ENCODE data around the gene GSS.

GRCh38 chr20:34997774-34998173 is 42.2 kb upstream of the GSS start:
- no peak for TF ChIP-seq GABPA (IDR thresholded peaks at IDR 0.05; ENCODE audit: low read depth)
- TF ChIP-seq, protein P1, sequence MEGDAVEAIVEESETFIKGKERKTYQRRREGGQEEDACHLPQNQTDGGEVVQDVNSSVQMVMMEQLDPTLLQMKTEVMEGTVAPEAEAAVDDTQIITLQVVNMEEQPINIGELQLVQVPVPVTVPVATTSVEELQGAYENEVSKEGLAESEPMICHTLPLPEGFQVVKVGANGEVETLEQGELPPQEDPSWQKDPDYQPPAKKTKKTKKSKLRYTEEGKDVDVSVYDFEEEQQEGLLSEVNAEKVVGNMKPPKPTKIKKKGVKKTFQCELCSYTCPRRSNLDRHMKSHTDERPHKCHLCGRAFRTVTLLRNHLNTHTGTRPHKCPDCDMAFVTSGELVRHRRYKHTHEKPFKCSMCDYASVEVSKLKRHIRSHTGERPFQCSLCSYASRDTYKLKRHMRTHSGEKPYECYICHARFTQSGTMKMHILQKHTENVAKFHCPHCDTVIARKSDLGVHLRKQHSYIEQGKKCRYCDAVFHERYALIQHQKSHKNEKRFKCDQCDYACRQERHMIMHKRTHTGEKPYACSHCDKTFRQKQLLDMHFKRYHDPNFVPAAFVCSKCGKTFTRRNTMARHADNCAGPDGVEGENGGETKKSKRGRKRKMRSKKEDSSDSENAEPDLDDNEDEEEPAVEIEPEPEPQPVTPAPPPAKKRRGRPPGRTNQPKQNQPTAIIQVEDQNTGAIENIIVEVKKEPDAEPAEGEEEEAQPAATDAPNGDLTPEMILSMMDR (IDR thresholded peaks at IDR 0.05; ENCODE audit: insufficient read depth, low read length): no peak
- TF ChIP-seq, protein P2, sequence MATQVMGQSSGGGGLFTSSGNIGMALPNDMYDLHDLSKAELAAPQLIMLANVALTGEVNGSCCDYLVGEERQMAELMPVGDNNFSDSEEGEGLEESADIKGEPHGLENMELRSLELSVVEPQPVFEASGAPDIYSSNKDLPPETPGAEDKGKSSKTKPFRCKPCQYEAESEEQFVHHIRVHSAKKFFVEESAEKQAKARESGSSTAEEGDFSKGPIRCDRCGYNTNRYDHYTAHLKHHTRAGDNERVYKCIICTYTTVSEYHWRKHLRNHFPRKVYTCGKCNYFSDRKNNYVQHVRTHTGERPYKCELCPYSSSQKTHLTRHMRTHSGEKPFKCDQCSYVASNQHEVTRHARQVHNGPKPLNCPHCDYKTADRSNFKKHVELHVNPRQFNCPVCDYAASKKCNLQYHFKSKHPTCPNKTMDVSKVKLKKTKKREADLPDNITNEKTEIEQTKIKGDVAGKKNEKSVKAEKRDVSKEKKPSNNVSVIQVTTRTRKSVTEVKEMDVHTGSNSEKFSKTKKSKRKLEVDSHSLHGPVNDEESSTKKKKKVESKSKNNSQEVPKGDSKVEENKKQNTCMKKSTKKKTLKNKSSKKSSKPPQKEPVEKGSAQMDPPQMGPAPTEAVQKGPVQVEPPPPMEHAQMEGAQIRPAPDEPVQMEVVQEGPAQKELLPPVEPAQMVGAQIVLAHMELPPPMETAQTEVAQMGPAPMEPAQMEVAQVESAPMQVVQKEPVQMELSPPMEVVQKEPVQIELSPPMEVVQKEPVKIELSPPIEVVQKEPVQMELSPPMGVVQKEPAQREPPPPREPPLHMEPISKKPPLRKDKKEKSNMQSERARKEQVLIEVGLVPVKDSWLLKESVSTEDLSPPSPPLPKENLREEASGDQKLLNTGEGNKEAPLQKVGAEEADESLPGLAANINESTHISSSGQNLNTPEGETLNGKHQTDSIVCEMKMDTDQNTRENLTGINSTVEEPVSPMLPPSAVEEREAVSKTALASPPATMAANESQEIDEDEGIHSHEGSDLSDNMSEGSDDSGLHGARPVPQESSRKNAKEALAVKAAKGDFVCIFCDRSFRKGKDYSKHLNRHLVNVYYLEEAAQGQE (IDR thresholded peaks at IDR 0.05; ENCODE audit: insufficient replicate concordance, low read depth): no peak
